GM12878 (cell line): Measurements from ENCODE around the gene SYTL2. TPM values are rescaled to one million over a fixed set of nuclear protein-coding genes. Genes with fewer than 3 reads are reported as not detected.

Experiments used
- ATAC-seq: fragments of 200-7000 bp; cut with Tn5 transposase; 3 replicates; pipeline ENCODE4 v1.9.1; 2020; ENCODE audit warnings: mild to moderate bottlenecking, moderate library complexity
- BruUV-seq: library from RNA; stranded (reverse); fragments of 400-500 nt; replicated peaks from 2 replicates; lab custom pipeline; 2021; lab: Mats Ljungman, UMichigan
- CTCF ChIA-PET: fragments of 300-600 bp; sonication (Branson Sonifier 250); formaldehyde crosslinking; extraction: SDS; loops from one replicate; lab custom pipeline; 2021; ENCODE audit warnings: inconsistent platforms; lab: Yijun Ruan, JAX
- POLR2A ChIA-PET: fragments of 350-600 bp; formaldehyde crosslinking; extraction: SDS; loops from one replicate; lab custom pipeline; 2021; ENCODE audit warnings: inconsistent platforms; lab: Charles Lee
- RAD21 ChIA-PET: fragments of 300-600 bp; sonication (Branson Sonifier 250); formaldehyde crosslinking; loops from one replicate; lab custom pipeline; 2023; ENCODE audit warnings: antibody characterized with exemption; ENCODE audit not compliant: unreplicated experiment; lab: Charles Lee
- SMC1A ChIA-PET: fragments of 300-600 bp; sonication (Branson Sonifier 250); formaldehyde crosslinking; loops from one replicate; lab custom pipeline; 2023; ENCODE audit not compliant: unreplicated experiment, uncharacterized antibody; lab: Charles Lee
- DNase-seq: peaks from one replicate; pipeline ENCODE4 v3.0.0-alpha.2; 2011; ENCODE audit warnings: low read depth, low spot score
- FAIRE-seq: peaks from 3 replicates; lab custom pipeline; 2011; peaks lifted over from hg19 to GRCh38; lab: Jason Lieb, UNC
- H2AFZ ChIP-seq: 2 replicates; pipeline ENCODE4 v1.6.0; 2011; ENCODE audit warnings: low read depth, low read length, control low read depth; ENCODE audit not compliant: control insufficient read depth
- H3K27ac ChIP-seq: 2 replicates; pipeline ENCODE4 v1.5.1; 2011; ENCODE audit warnings: control low read depth; ENCODE audit not compliant: control insufficient read depth, insufficient read depth
- H3K27me3 ChIP-seq, 2 experiments: replicated peaks in 1 of 2; 2 replicates each; pipeline versions ENCODE4 v1.6.0 to v1.6.1; 2011; ENCODE audit warnings: low read length in 1 of 2; ENCODE audit not compliant: control insufficient read depth in 2 of 2, insufficient read depth in 2 of 2
- H3K36me3 ChIP-seq, 2 experiments: 2 replicates each; pipeline ENCODE4 v1.5.1; 2011; ENCODE audit warnings: low read length in 1 of 2; ENCODE audit not compliant: control insufficient read depth in 2 of 2, insufficient read depth in 2 of 2
- H3K4me1 ChIP-seq: 2 replicates; pipeline ENCODE4 v1.6.1; 2011; ENCODE audit warnings: mild to moderate bottlenecking, low read length, moderate library complexity, mixed read lengths; ENCODE audit not compliant: control insufficient read depth, insufficient read depth
- H3K4me2 ChIP-seq: 2 replicates; pipeline ENCODE4 v1.6.0; 2011; ENCODE audit warnings: control low read depth; ENCODE audit not compliant: control insufficient read depth, insufficient read depth
- H3K4me3 ChIP-seq: fragments of 200-600 bp; sonication (generic); 2 replicates; pipeline ENCODE4 v1.5.1; 2016
- H3K79me2 ChIP-seq: 2 replicates; pipeline ENCODE4 v1.6.0; 2011; ENCODE audit warnings: low read length; ENCODE audit not compliant: control insufficient read depth, insufficient read depth
- H3K9ac ChIP-seq: 2 replicates; pipeline ENCODE4 v1.8.0; 2011; ENCODE audit warnings: low read length, control low read depth, mixed read lengths; ENCODE audit not compliant: control insufficient read depth, insufficient read depth
- H3K9me3 ChIP-seq: replicated peaks from 3 replicates; pipeline ENCODE4 v1.5.1; 2011; ENCODE audit warnings: mild to moderate bottlenecking, low read length; ENCODE audit not compliant: control insufficient read depth, insufficient read depth
- H4K20me1 ChIP-seq: 2 replicates; pipeline ENCODE4 v1.6.0; 2011; ENCODE audit not compliant: control insufficient read depth, insufficient read depth
- ATF7 ChIP-seq: fragments of 450-650 bp; IDR thresholded peaks from 2 replicates; pipeline ENCODE4 v1.6.1; 2016; ENCODE audit warnings: low read depth, mild to moderate bottlenecking
- BCL11A ChIP-seq: IDR thresholded peaks from 2 replicates; pipeline ENCODE4 v1.6.1; 2011; ENCODE audit warnings: low read depth, low read length
- BMI1 ChIP-seq: fragments of 450-650 bp; IDR thresholded peaks from 2 replicates; pipeline ENCODE4 v1.6.1; 2016; ENCODE audit warnings: mild to moderate bottlenecking, moderate library complexity, borderline replicate concordance
- GATAD2B ChIP-seq: fragments of 450-650 bp; conservative IDR thresholded peaks from 2 replicates; pipeline ENCODE4 v1.6.1; 2017; ENCODE audit warnings: low read depth, mild to moderate bottlenecking, moderate library complexity
- HDGF ChIP-seq: fragments of 450-650 bp; IDR thresholded peaks from 2 replicates; pipeline ENCODE4 v1.6.1; 2016; ENCODE audit warnings: antibody characterized with exemption
- NBN ChIP-seq: fragments of 450-650 bp; IDR thresholded peaks from 2 replicates; pipeline ENCODE4 v1.6.1; 2016
- PML ChIP-seq: IDR thresholded peaks from 2 replicates; pipeline ENCODE4 v1.6.1; 2012; ENCODE audit warnings: low read length, inconsistent platforms
- POLR2AphosphoS5 ChIP-seq: IDR thresholded peaks from 2 replicates; pipeline ENCODE4 v1.6.1; 2011; ENCODE audit warnings: mild to moderate bottlenecking, low read length, inconsistent platforms
- RAD21 ChIP-seq: IDR thresholded peaks from 2 replicates; pipeline ENCODE4 v1.6.1; 2011; ENCODE audit warnings: mild to moderate bottlenecking, low read depth, low read length, moderate library complexity; ENCODE audit not compliant: insufficient read depth
- STAT1 ChIP-seq: fragments of 450-650 bp; conservative IDR thresholded peaks from 2 replicates; pipeline ENCODE4 v1.6.1; 2014; ENCODE audit warnings: antibody characterized with exemption, mild to moderate bottlenecking
- USF1 ChIP-seq: IDR thresholded peaks from 2 replicates; pipeline ENCODE4 v1.6.1; 2011; ENCODE audit warnings: borderline replicate concordance, low read depth, mild to moderate bottlenecking, moderate library complexity, mixed read lengths, low read length; ENCODE audit not compliant: insufficient read depth; ENCODE audit errors: extremely low read length
- ZBTB11 ChIP-seq: fragments of 450-650 bp; formaldehyde crosslinking; IDR thresholded peaks from 2 replicates; pipeline ENCODE4 v1.5.0; 2022; ENCODE audit warnings: mild to moderate bottlenecking, missing genetic modification characterization
- WGBS: methylation state at CpG from one replicate; pipeline ENCODE4 v1.1.6; 2016; ENCODE audit warnings: low lambda C conversion rate; ENCODE audit not compliant: insufficient replicate concordance, insufficient coverage; ENCODE audit errors: missing lambda C conversion rate; 5-methylcytosine and 5-hydroxymethylcytosine counted together
- in situ Hi-C: fragments of 300-500 bp; cut with MboI; formaldehyde crosslinking; loops from 9 replicates; pipeline ENCODE4 v1.14.3; 2018; ENCODE audit warnings: mixed read lengths
- intact Hi-C: fragments of 100-400 bp; cut with micrococcal nuclease; formaldehyde crosslinking; loops from one replicate; pipeline ENCODE4 v1.14.2; 2022; ENCODE audit not compliant: unreplicated experiment
- polyA plus RNA-seq, 11 experiments: library from polyadenylated mRNA; depleted of rRNA in 4 of 11; unstranded in 6 of 11; stranded (reverse) in 5 of 11; fragments of >200 nt; fragmentation: Nextera tagmentation in 4 of 11; fragmentation: Illumina TruSeq in 1 of 11; extraction: Ambion mirVana in 4 of 11; extraction: Trizol in 1 of 11; gene quantifications; 1 replicate in 1 of 11; 2 replicates in 10 of 11; pipeline versions ENCODE4 v1.2.1 to v1.2.3, GENCODE V29; 2011 to 2016; ENCODE audit warnings: inconsistent platforms in 2 of 11, missing spikeins in 2 of 11, low read depth in 1 of 11
- total RNA-seq, 4 experiments: library from RNA; depleted of rRNA in 3 of 4; stranded (reverse); fragments of >200 nt in 3 of 4; fragmentation: Illumina TruSeq in 1 of 4; extraction: Trizol in 1 of 4; gene quantifications; 2 replicates each; pipeline versions ENCODE4 v1.2.1 to v1.2.3, GENCODE V29; 2013 to 2021

SYTL2 gene
- total and polyA plus RNA-seq, 10 of the 15 experiments (the other 5 are each of a cell fraction or from before 2014, with no cell fraction given): 0.02 to 1.4 (median 0.31) TPM; not detected in 2

GRCh38 chr11:85704967-85705366 is 106.0 kb downstream of the SYTL2 start:
- FAIRE-seq (no peak), ATAC-seq (no peak), DNase-seq (no peak)
- in situ Hi-C loops: no loop called here
- Histone ChIP-seq H3K4me1 (peaks cover 6% of the 10 kb centered on the region; the same call in 1 of the 2 replicates), H3K4me3 (no peak overlapping the region), H2AFZ (no peak overlapping the region), H3K9me3 (no peaks in the 10 kb centered on the region; the same call in 2 of the 3 replicates), H3K9ac (no peak overlapping the region), H3K27me3 (no peaks in the 10 kb centered on the region; a peak in 1 of 4 replicates), H4K20me1 (no peaks in the 10 kb centered on the region), H3K4me2 (no peak overlapping the region), H3K27ac (no peak overlapping the region), H3K79me2 (no peaks in the 10 kb centered on the region), H3K36me3 (no peaks in the 10 kb centered on the region)
- ChIA-PET RAD21 (no interaction called here), SMC1A (no interaction called here), CTCF (no interaction called here), POLR2A (no interaction called here)
- BruUV-seq: no TSS peak
- intact Hi-C loops: no loop called here
- 63% methylated on average over 3 of the region's 3 CpGs for WGBS
- TF ChIP-seq GATAD2B: no peak
- no peak for TF ChIP-seq USF1
- no peak for TF ChIP-seq ATF7
- TF ChIP-seq STAT1: no peak
- no peak for TF ChIP-seq POLR2AphosphoS5
- TF ChIP-seq HDGF: no peak
- TF ChIP-seq BMI1: no peak
- TF ChIP-seq ZBTB11: no peak
- TF ChIP-seq PML: no peak
- TF ChIP-seq NBN: no peak
- no peak for TF ChIP-seq RAD21
- no peak for TF ChIP-seq BCL11A
